Measurements from ENCODE around the gene DLG5. TPM values are rescaled to one million over a fixed set of nuclear protein-coding genes. Genes with fewer than 3 reads are reported as not detected.

DLG5 gene
- total and polyA plus RNA-seq, 7 donors: 6.0 to 78.1 (median 41.0) TPM

DNA sequence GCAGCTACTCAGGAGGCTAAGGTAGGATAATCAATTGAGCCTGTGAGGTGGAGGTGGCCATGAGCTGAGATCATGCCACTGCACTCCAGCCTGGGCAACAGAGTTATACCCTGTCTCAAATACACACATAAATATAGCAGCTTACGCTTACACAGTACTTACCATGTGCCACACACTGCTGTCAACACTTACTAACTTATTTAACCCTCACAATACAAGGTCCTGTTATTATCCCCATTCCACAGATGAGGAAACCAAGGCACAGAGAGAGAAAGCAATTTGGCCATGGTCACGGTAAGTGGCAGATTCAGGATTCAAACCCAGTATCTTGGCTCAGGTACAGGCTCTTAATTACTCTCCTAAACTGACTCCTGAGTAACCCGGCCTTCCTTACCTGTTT is 19.1 kb downstream of the DLG5 start:
- H3K36me3 ChIP-seq: no peaks in the 10 kb centered on the region
- peaks cover 0 to 64% (median 54%) of the 10 kb centered on the region in 4 donors for H3K4me1 ChIP-seq
- H3K9me3 ChIP-seq: no peaks in the 10 kb centered on the region
- H3K27ac ChIP-seq: no peak overlapping the region
- 89 to 91% methylated on average over 3 of the region's 3 CpGs for WGBS, 2 donors
- no peaks in the 10 kb centered on the region for H3K27me3 ChIP-seq
- intact Hi-C loops (cut with DNase I): no loop called here
- TF ChIP-seq POLR2A (IDR thresholded peaks at IDR 0.05) (no peak), CTCF (IDR thresholded peaks at IDR 0.05) (no peak), POLR2AphosphoS5 (IDR thresholded peaks at IDR 0.05) (no peak), EP300 (IDR thresholded peaks at IDR 0.05) (no peak)
- no peak overlapping the region for H3K4me3 ChIP-seq
- DNase-seq: no peak

- intact Hi-C loops (cut with DNase I): no loop called here
- no peaks in the 10 kb centered on the region for H3K36me3 ChIP-seq
- no peak for DNase-seq
- WGBS, 2 donors: 89 to 93% methylated on average over 5 of the region's 5 CpGs
- H3K4me1 ChIP-seq: peaks cover 0 to 64% (median 50%) of the 10 kb centered on the region in 4 donors
- H3K9me3 ChIP-seq: no peaks in the 10 kb centered on the region
- no peak for TF ChIP-seq POLR2AphosphoS5 (IDR thresholded peaks at IDR 0.05)
- no peak for TF ChIP-seq POLR2A (IDR thresholded peaks at IDR 0.05)
- no peak for TF ChIP-seq CTCF (IDR thresholded peaks at IDR 0.05)
- no peak for TF ChIP-seq EP300 (IDR thresholded peaks at IDR 0.05)
- H3K27ac ChIP-seq: no peak overlapping the region
- H3K4me3 ChIP-seq: no peak overlapping the region
- H3K27me3 ChIP-seq: no peaks in the 10 kb centered on the region
Observed at GRCh38 chr10:77906951-77907421, 19.6 kb downstream of the DLG5 start.

GRCh38 chr10:77905781-77906180 is 20.8 kb downstream of the DLG5 start:
- DNase-seq: no peak
- peaks cover 0 to 66% (median 49%) of the 10 kb centered on the region in 4 donors for H3K4me1 ChIP-seq
- no peak overlapping the region for H3K27ac ChIP-seq
- no peaks in the 10 kb centered on the region for H3K36me3 ChIP-seq
- no peak overlapping the region for H3K4me3 ChIP-seq
- H3K27me3 ChIP-seq: no peaks in the 10 kb centered on the region
- intact Hi-C loops (cut with DNase I): no loop called here
- no peak for TF ChIP-seq CTCF (IDR thresholded peaks at IDR 0.05)
- no peak for TF ChIP-seq EP300 (IDR thresholded peaks at IDR 0.05)
- TF ChIP-seq POLR2AphosphoS5 (IDR thresholded peaks at IDR 0.05): no peak
- TF ChIP-seq POLR2A (IDR thresholded peaks at IDR 0.05): no peak
- WGBS, 2 donors: 49 to 69% methylated on average over 1 of the region's 1 CpG
- no peaks in the 10 kb centered on the region for H3K9me3 ChIP-seq

DNA sequence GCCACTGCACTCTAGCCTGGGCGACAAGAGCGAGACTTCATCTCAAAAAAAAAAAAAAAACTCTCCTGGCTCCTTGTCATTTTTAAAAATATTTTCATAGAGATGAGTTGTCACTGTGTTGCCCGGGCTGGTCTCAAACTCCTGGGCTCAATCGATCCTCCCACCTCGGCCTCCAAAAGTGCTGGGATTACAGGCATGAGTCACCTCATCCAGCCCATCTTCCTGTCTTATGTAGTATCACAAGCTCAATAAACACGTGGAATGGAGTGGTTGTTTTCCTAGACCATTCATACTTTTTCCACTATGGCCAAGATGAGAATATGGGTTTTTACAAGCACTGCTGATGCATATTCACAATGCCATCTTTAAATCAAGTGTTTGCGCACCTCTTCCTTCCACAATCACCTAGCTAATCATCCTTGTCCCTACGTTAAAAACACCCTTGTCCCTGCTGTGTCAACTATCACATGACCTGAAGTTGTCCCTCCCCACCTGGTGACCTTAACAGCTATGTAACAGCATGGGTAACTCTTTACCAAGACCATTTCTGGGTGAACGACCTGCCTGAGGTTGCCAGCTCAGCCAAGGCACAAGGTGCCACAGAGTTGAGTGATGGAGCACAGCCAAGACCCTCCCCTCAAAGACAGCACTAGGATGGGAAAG is 21.3 kb downstream of the DLG5 start:
- 72 to 85% methylated on average over 9 of the region's 9 CpGs for WGBS, 2 donors
- no peak for DNase-seq

More for the DNA sequence above, 21.3 kb downstream of the DLG5 start:
- TF ChIP-seq POLR2AphosphoS5 (IDR thresholded peaks at IDR 0.05) (no peak), POLR2A (IDR thresholded peaks at IDR 0.05) (no peak), EP300 (IDR thresholded peaks at IDR 0.05) (no peak), CTCF (IDR thresholded peaks at IDR 0.05) (no peak)
- Histone ChIP-seq H3K27ac (no peak overlapping the region), H3K27me3 (no peaks in the 10 kb centered on the region), H3K36me3 (no peaks in the 10 kb centered on the region), H3K4me3 (no peak overlapping the region), H3K9me3 (no peaks in the 10 kb centered on the region), H3K4me1 (peaks cover 0 to 67% (median 51%) of the 10 kb centered on the region in 4 donors)
- intact Hi-C loops (cut with DNase I): no loop called here
